ENCODE measurements around the gene CCR2.

CCR2 gene

GRCh38 chr3:46406788-46407611 lies 53.1 kb downstream of the CCR2 start, which contains the start of the genes CCR5AS and CCRL2:
Gene CCR5AS (minus strand): TSS chr3:46407066.
Gene CCRL2 (plus strand): TSS chr3:46407259. CDS start chr3:46408080, 821 bp downstream.
- no peak for DNase-seq

- no peak for DNase-seq
These were observed 54.1 kb downstream of the CCR2 start for GRCh38 chr3:46407970-46408369.

GRCh38 chr3:46408853-46409252 lies 54.9 kb downstream of the CCR2 start:
- DNase-seq: no peak

GRCh38 chr3:46409739-46410489 lies 56.0 kb downstream of the CCR2 start:
- DNase-seq: no peak

Measured in NCI-H446 treated with DMSO at 0.1 percent for 48 hours (cell line).